ENCODE results near the gene KPNA1. TPM values are rescaled to one million over a fixed set of nuclear protein-coding genes. Genes with fewer than 3 reads are reported as not detected.

Gene KPNA1
- total RNA-seq, 1 donor from 2014 or later, result 73.4 TPM

DNA sequence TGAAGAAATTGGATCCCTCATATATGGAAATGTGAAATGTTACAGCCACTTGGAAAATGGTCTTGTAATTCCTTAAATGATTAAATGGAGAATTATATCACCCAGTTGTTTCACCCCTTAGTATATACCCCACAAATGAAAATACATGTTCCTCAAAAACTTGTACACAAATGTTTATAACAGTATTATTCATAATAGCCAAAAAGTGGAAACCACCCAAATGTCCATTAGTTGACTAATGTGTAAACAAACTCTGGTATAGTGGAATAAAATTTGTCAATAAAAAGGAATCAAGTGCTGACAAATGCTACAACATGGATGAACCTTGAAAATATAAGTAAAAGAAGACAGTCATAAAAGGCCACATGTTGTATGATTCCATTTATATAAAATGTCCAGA is 118.2 kb downstream of the KPNA1 start:
- no peak for TF ChIP-seq CTCF (IDR thresholded peaks at IDR 0.05)
- Mint-ChIP-seq H3K27ac (ENCODE audit: unreplicated experiment) (no peak overlapping the region), H3K27me3 (ENCODE audit: unreplicated experiment) (no peaks in the 10 kb centered on the region), H3K4me1 (ENCODE audit: unreplicated experiment) (peaks cover 1% of the 10 kb centered on the region), H3K4me3 (ENCODE audit: unreplicated experiment) (no peak overlapping the region), H3K9me3 (ENCODE audit: unreplicated experiment) (no peaks in the 10 kb centered on the region), H3K36me3 (ENCODE audit: unreplicated experiment) (peaks cover 12% of the 10 kb centered on the region)
- DNase-seq (ENCODE audit: extremely low spot score, unreplicated experiment), result no peak

- H3K27me3 Mint-ChIP-seq (ENCODE audit: unreplicated experiment), result no peaks in the 10 kb centered on the region
- no peak overlapping the region for H3K4me3 Mint-ChIP-seq (ENCODE audit: unreplicated experiment)
- peaks cover 4% of the 10 kb centered on the region for H3K4me1 Mint-ChIP-seq (ENCODE audit: unreplicated experiment)
- peaks cover 12% of the 10 kb centered on the region for H3K36me3 Mint-ChIP-seq (ENCODE audit: unreplicated experiment)
- no peak for TF ChIP-seq CTCF (IDR thresholded peaks at IDR 0.05)
- DNase-seq (ENCODE audit: extremely low spot score, unreplicated experiment), result no peak
- H3K9me3 Mint-ChIP-seq (ENCODE audit: unreplicated experiment), result no peaks in the 10 kb centered on the region
- H3K27ac Mint-ChIP-seq (ENCODE audit: unreplicated experiment), result no peak overlapping the region
These were observed 119.2 kb downstream of the KPNA1 start for GRCh38 chr3:122395582-122395981.

GRCh38 chr3:122394173-122394572 is 120.6 kb downstream of the KPNA1 start:
- no peak overlapping the region for H3K4me3 Mint-ChIP-seq (ENCODE audit: unreplicated experiment)
- no peak for TF ChIP-seq CTCF (IDR thresholded peaks at IDR 0.05)
- no peaks in the 10 kb centered on the region for H3K27me3 Mint-ChIP-seq (ENCODE audit: unreplicated experiment)
- no peak overlapping the region for H3K27ac Mint-ChIP-seq (ENCODE audit: unreplicated experiment)
- no peak for DNase-seq (ENCODE audit: extremely low spot score, unreplicated experiment)
- H3K36me3 Mint-ChIP-seq (ENCODE audit: unreplicated experiment), result peaks cover 10% of the 10 kb centered on the region
- no peaks in the 10 kb centered on the region for H3K9me3 Mint-ChIP-seq (ENCODE audit: unreplicated experiment)
- peaks cover 4% of the 10 kb centered on the region for H3K4me1 Mint-ChIP-seq (ENCODE audit: unreplicated experiment)

DNA sequence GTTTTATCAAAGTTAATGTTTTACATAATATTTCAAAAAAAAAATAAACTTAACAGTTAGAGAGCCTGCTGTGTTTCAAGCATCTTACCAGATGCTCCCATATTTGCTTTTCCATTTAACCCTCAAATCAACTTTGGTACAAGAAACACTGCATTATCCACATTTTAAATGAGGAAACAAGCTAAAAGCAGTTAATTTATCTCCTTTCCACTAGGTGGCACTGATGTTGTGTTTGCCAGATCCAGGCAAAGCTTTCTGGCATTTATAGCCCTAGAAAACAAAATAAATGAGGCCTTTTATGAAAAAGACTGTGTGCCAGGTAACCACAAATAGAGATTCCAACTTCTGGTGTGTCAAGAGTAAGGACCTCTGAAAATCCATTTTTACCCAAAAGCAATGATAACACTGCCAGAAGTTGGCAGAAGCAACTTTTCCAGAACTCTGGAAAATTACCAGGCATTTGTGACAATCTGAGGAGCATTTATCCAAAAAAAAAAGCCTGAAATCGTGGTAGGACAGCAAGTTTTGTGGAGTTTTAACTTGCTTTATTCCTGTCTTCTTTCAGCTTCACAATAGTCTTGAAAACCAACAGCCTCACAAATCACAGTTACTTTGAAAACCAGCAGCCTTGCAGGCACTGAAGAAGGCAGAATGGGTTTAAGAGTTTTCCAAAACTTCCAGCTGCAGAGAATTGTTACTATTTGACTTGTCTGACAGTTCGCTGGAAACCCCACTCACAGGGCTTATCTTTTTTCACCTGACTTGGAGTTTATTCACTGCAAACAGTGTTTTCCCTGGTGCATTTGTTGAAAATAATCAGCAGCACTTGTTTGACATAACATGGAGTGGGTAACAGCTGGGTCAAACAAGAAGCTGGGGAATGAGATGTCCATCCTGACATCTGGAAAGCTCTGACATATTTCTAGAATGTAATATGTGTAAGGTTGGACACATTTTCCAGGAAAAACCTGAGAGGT is 121.6 kb downstream of the KPNA1 start:
- Mint-ChIP-seq H3K4me1 (ENCODE audit: unreplicated experiment) (peaks cover 4% of the 10 kb centered on the region), H3K27ac (ENCODE audit: unreplicated experiment) (no peak overlapping the region), H3K36me3 (ENCODE audit: unreplicated experiment) (peaks cover 10% of the 10 kb centered on the region), H3K4me3 (ENCODE audit: unreplicated experiment) (no peak overlapping the region), H3K9me3 (ENCODE audit: unreplicated experiment) (no peaks in the 10 kb centered on the region), H3K27me3 (ENCODE audit: unreplicated experiment) (no peaks in the 10 kb centered on the region)
- TF ChIP-seq CTCF (IDR thresholded peaks at IDR 0.05), result peak; percentile 76
- DNase-seq (ENCODE audit: extremely low spot score, unreplicated experiment), result no peak

- H3K36me3 Mint-ChIP-seq (ENCODE audit: unreplicated experiment), result peaks cover 10% of the 10 kb centered on the region
- H3K4me1 Mint-ChIP-seq (ENCODE audit: unreplicated experiment), result peaks cover 3% of the 10 kb centered on the region
- no peak for DNase-seq (ENCODE audit: extremely low spot score, unreplicated experiment)
- H3K27ac Mint-ChIP-seq (ENCODE audit: unreplicated experiment), result no peak overlapping the region
- H3K4me3 Mint-ChIP-seq (ENCODE audit: unreplicated experiment), result no peak overlapping the region
- H3K9me3 Mint-ChIP-seq (ENCODE audit: unreplicated experiment), result no peaks in the 10 kb centered on the region
- TF ChIP-seq CTCF (IDR thresholded peaks at IDR 0.05), result no peak
- H3K27me3 Mint-ChIP-seq (ENCODE audit: unreplicated experiment), result no peaks in the 10 kb centered on the region
These were observed 122.9 kb downstream of the KPNA1 start for GRCh38 chr3:122391681-122392446.

Measured in osteocyte (in vitro differentiated cells).